Heart left ventricle (tissue), 13 donors: ENCODE data around the gene KRT9.
"Not testable (repeated sequence)": the region's sequence is repeated elsewhere in the genome, so short reads cannot be mapped to it uniquely, and the experiment has no call there.

Experiments
- CTCF ChIP-seq, 12 donors: fragments of 200-600 bp; sonication (generic) in 4 of 12; IDR thresholded peaks; one replicate each; pipeline versions ENCODE4 v1.5.0 to v1.8.0; 2018 to 2022; ENCODE audit warnings: antibody characterized with exemption in 12 of 12, mild to moderate bottlenecking in 5 of 12
- POLR2A ChIP-seq, 2 donors: fragments of 450-650 bp; IDR thresholded peaks; one replicate each; pipeline ENCODE4 v1.6.1; 2017; ENCODE audit warnings: antibody characterized with exemption in 2 of 2, mild to moderate bottlenecking in 2 of 2, moderate library complexity in 2 of 2
- donor health status: ischemic (EF 13 %, LVEDD 7.1; RV severe dilation, severe dysfunction).
- donor health status: DM: no; HTN: yes; CAD: no.
- donor health status: DM: no; HTN: no; CAD: no.
- donor health status: ischemic (EF 25% LVEDD 6.9; RV normal size, moderate dysfunction).
- donor health status: ischemic (EF 25% LVEDD 5.7; RV mildly dilated, moderate dysfunction).
- donor health status: ischemic (EF 35%, LVEDD 5.7; RV mildly dilated, moderate dysfunction).
- donor health status: nonischemic (EF 11% LVEDD 7.7; RV severe dilation, severe dysfunction).
- donor health status: DM: yes; HTN: yes; CAD: no.
- donor health status: PGD.
- donor health status: ischemic (EF 29% LVEDD 5.4; RV normal size, mild dysfunction).
- donor health status: nonischemic (EF 23%, LVEDD 6.1; RV moderate dilation, normal function).

- TF ChIP-seq CTCF, POLR2A (IDR thresholded peaks at IDR 0.05): not testable (repeated sequence)
Measured at GRCh38 chr17:41619927-41620582, 48.2 kb upstream of the KRT9 start.
